GM12873 (cell line): ENCODE measurements around the gene PIH1D1.
A peak's percentile ranks its signal among the peaks of the same experiment; 100 is the strongest.

Experiments
- CTCF ChIP-seq: IDR thresholded peaks from 2 replicates; pipeline ENCODE4 v1.5.1; 2012; ENCODE audit warnings: low read depth, mild to moderate bottlenecking, moderate library complexity, low read length, control low read depth; ENCODE audit not compliant: insufficient read depth; ENCODE audit errors: missing control alignments

The PIH1D1 gene

GRCh38 chr19:49469828-49470614, 18.4 kb upstream of the PIH1D1 start:
- TF ChIP-seq CTCF, result peak; percentile 81

GRCh38 chr19:49468746-49469447, 17.3 kb upstream of the PIH1D1 start:
- no peak for TF ChIP-seq CTCF

- no peak for TF ChIP-seq CTCF
These were observed 16.6 kb upstream of the PIH1D1 start for GRCh38 chr19:49468199-49468598.

- no peak for TF ChIP-seq CTCF
These were observed 13.8 kb upstream of the PIH1D1 start for GRCh38 chr19:49465371-49465770.

GRCh38 chr19:49463960-49464740, 12.5 kb upstream of the PIH1D1 start:
- TF ChIP-seq CTCF, result no peak

- no peak for TF ChIP-seq CTCF
These were observed 10.9 kb upstream of the PIH1D1 start for GRCh38 chr19:49462492-49462891.

- no peak for TF ChIP-seq CTCF
These were observed 10.0 kb upstream of the PIH1D1 start for GRCh38 chr19:49461656-49462055.
